Activated CD4-positive, alpha-beta T cell treated with anti-CD3 and anti-CD28 coated beads for 36 hours (primary cell): ENCODE data around the gene MYO1B. TPM values are rescaled to one million over a fixed set of nuclear protein-coding genes. Genes with fewer than 3 reads are reported as not detected.

ENCODE experiments used
- ATAC-seq: fragments of 200-7000 bp; cut with Tn5 transposase; one replicate; pipeline ENCODE4 v1.10.0; 2021; ENCODE audit warnings: mild to moderate bottlenecking, moderate library complexity
- CTCF ChIA-PET: fragments of 350-600 bp; sonication (Branson Sonifier 250); formaldehyde crosslinking; loops from one replicate; lab custom pipeline; 2021; ENCODE audit warnings: antibody characterized with exemption; lab: Charles Lee
- POLR2A ChIA-PET: fragments of 350-600 bp; sonication (Branson Sonifier 250); formaldehyde crosslinking; loops from one replicate; lab custom pipeline; 2021; ENCODE audit warnings: antibody characterized with exemption, inconsistent platforms; lab: Charles Lee
- DNase-seq: peaks from one replicate; pipeline ENCODE4 v3.0.0-alpha.2; 2020
- H3K27ac Mint-ChIP-seq: one replicate; pipeline ENCODE4 v1.8.0; 2021; ENCODE audit warnings: mixed read lengths
- H3K27me3 Mint-ChIP-seq: one replicate; pipeline ENCODE4 v1.8.0; 2021; ENCODE audit warnings: mixed read lengths
- H3K36me3 Mint-ChIP-seq: one replicate; pipeline ENCODE4 v1.8.0; 2021; ENCODE audit warnings: low read depth, mixed read lengths
- H3K4me1 Mint-ChIP-seq: one replicate; pipeline ENCODE4 v1.8.0; 2021; ENCODE audit warnings: mixed read lengths
- H3K4me3 Mint-ChIP-seq: one replicate; pipeline ENCODE4 v1.8.0; 2021; ENCODE audit warnings: mild to moderate bottlenecking, moderate library complexity, mixed read lengths
- H3K9me3 Mint-ChIP-seq: one replicate; pipeline ENCODE4 v1.8.0; 2021; ENCODE audit warnings: low read depth, mixed read lengths
- intact Hi-C, 2 experiments: fragments of 100-400 bp; cut with DNase I in 1 of 2; cut with micrococcal nuclease in 1 of 2; formaldehyde crosslinking; loops; one replicate each; pipeline versions ENCODE4 v1.14.2 to v1.15.1; 2022 to 2024; cut with DNase I, micrococcal nuclease
- total RNA-seq, 2 experiments: library from RNA; stranded (reverse); gene quantifications; one replicate each; pipeline ENCODE4 v1.2.3, GENCODE V29; 2021

Gene MYO1B
- total RNA-seq, 2 experiments from 2014 or later, result 29.7 to 36.7 TPM

DNA sequence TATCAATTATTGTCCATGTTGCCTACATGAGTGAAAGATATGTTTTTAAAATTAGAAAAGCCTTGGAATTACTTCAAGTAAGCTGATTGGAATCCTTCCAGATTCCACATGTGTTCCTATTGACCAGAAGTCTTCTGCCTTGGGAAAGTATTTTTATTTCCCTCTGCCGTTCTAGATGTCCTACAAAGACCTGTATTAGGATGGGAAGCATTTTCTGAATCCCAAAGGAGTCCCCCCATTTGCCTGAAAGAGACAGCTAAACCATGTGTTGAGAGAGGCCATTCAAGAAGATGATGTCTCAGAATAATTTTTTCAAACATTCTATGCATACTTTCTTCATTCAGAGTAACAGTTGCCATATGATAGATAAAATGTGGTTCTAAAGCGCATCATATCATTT, 19.0 kb upstream of the MYO1B start:
- Mint-ChIP-seq H3K27ac (no peak overlapping the region), H3K4me1 (no peaks in the 10 kb centered on the region), H3K9me3 (no peaks in the 10 kb centered on the region), H3K4me3 (no peak overlapping the region), H3K36me3 (no peaks in the 10 kb centered on the region), H3K27me3 (no peaks in the 10 kb centered on the region)
- CTCF ChIA-PET, result no interaction called here
- no peak for ATAC-seq
- no peak for DNase-seq
- intact Hi-C loops, result no loop called here
- POLR2A ChIA-PET, result no interaction called here

DNA sequence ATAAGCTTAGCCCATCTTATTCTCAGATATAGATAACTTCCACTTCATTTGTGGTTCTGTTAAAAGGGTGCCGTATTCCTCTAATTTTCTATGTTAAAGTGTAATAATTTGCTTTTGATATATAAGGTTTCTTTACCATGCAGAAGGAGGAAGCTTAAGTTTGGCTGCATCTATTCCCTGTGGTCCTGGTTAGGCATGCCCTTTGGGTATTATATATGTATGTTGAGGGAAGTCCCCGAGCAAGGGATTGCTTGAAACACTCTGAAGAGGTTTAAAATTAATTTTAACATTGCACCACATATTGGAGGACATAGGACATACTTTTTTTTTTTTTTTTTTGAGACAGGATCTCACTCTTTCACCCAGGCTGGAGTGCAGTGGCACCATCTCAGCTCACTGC, 16.9 kb upstream of the MYO1B start:
- Mint-ChIP-seq H3K4me1 (no peaks in the 10 kb centered on the region), H3K27me3 (no peaks in the 10 kb centered on the region), H3K9me3 (no peaks in the 10 kb centered on the region), H3K36me3 (no peaks in the 10 kb centered on the region), H3K4me3 (no peak overlapping the region), H3K27ac (no peak overlapping the region)
- intact Hi-C loops, result no loop called here
- ChIA-PET POLR2A (no interaction called here), CTCF (no interaction called here)
- DNase-seq (no peak), ATAC-seq (no peak)

DNA sequence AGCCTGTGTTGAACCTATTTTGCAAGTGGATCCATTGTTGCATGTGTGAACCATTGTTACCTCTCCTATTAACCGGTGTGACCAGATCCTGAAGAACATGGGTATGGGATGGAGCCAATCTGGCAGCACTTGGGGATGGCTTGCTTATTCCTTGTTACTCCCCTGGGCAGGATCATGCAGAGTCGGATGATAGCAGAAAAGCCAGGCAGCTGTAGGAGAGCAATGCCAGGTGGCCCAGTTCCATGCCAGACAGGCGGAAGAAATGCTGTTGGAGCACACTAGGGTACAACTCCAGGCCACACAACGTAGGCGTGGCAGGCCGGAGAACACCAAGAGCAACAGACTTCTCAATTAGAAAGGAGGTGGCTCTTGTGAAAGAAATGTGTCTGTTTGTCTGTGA, 16.3 kb upstream of the MYO1B start:
- intact Hi-C loops, result no loop called here
- Mint-ChIP-seq H3K27ac (no peak overlapping the region), H3K27me3 (no peaks in the 10 kb centered on the region), H3K4me3 (no peak overlapping the region), H3K36me3 (no peaks in the 10 kb centered on the region), H3K4me1 (no peaks in the 10 kb centered on the region), H3K9me3 (no peaks in the 10 kb centered on the region)
- ChIA-PET CTCF (interaction anchor here (0.8 kb wide), 1 partner anchor 11 kb away, joined by 3 read pairs; no protein-coding TSS in a partner anchor), POLR2A (no interaction called here)
- no peak for ATAC-seq
- no peak for DNase-seq

DNA sequence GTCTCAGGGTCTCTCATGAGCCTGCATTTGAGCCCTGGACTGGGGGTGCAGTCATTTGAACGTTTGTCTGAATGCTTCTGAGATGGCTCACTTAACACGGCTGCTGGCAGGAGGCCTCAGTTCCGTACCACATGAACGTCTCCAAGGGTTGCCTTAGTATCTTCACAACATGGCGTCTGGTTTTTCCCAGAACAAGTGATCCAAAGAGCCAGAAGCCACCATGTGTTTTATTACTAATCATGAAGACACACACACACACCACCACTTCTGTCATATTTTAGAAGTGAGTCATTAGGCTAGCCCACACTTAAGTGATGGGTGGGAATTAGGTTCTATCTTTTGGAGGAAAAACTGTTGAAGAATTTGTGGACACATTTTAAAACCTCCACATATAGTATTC, 15.0 kb upstream of the MYO1B start:
- no peak for DNase-seq
- H3K36me3 Mint-ChIP-seq, result no peaks in the 10 kb centered on the region
- H3K27me3 Mint-ChIP-seq, result no peaks in the 10 kb centered on the region
- H3K4me3 Mint-ChIP-seq, result no peak overlapping the region
- H3K4me1 Mint-ChIP-seq, result no peaks in the 10 kb centered on the region
- ChIA-PET POLR2A (no interaction called here), CTCF (no interaction called here)
- no peak for ATAC-seq
- no peak overlapping the region for H3K27ac Mint-ChIP-seq
- intact Hi-C loops, result no loop called here
- no peaks in the 10 kb centered on the region for H3K9me3 Mint-ChIP-seq

DNA sequence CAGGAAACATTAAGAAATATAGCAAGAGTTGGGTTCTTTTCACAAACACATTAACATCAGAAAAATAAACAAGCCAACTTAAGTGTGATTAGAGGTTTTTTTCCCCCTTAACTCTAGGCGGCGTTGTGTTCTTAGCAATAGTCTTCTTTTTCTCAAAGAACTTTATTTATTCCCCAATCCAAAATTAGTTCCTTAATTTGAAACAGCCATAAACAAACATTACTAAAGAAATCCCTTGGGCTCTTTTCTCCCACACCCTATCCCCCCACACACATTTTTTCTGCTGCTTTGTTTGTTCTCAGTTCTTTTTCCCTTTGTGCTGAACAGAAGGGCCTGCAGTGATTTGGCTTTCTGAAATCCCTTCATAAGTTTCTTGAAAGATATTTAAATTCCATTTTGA, 13.2 kb upstream of the MYO1B start:
- POLR2A ChIA-PET, result interaction anchor here (0.5 kb wide), 1 partner anchor 611 kb away, joined by 3 read pairs; no protein-coding TSS in a partner anchor
- H3K27ac Mint-ChIP-seq, result no peak overlapping the region
- H3K9me3 Mint-ChIP-seq, result no peaks in the 10 kb centered on the region
- DNase-seq (no peak), ATAC-seq (no peak)
- H3K27me3 Mint-ChIP-seq, result no peaks in the 10 kb centered on the region
- CTCF ChIA-PET, result no interaction called here
- no peak overlapping the region for H3K4me3 Mint-ChIP-seq
- no peaks in the 10 kb centered on the region for H3K36me3 Mint-ChIP-seq
- intact Hi-C loops, result no loop called here
- no peaks in the 10 kb centered on the region for H3K4me1 Mint-ChIP-seq

DNA sequence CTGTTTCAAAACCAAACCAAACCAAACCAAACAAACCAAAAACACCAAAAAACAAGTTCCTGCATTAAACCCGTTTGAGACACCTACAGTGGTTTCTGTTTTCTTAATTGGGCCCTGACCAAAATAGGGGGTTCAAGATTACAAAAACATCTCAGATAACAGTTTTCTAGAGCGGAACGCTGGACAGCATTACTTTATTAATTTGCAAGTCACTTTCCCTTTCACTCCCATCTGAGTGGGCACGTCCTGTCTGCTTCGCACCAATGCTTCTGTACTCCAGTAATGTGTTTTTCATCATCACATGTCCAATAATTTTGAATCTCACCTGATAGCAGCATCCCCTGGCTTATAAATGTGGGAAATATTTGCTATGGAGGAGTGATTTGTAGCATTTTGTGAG, 11.7 kb upstream of the MYO1B start:
- ATAC-seq, result no peak
- no peaks in the 10 kb centered on the region for H3K9me3 Mint-ChIP-seq
- no peak overlapping the region for H3K27ac Mint-ChIP-seq
- H3K4me1 Mint-ChIP-seq, result no peaks in the 10 kb centered on the region
- intact Hi-C loops, result no loop called here
- ChIA-PET POLR2A (no interaction called here), CTCF (no interaction called here)
- DNase-seq, result no peak
- H3K36me3 Mint-ChIP-seq, result no peaks in the 10 kb centered on the region
- H3K4me3 Mint-ChIP-seq, result no peak overlapping the region
- H3K27me3 Mint-ChIP-seq, result no peaks in the 10 kb centered on the region

DNA sequence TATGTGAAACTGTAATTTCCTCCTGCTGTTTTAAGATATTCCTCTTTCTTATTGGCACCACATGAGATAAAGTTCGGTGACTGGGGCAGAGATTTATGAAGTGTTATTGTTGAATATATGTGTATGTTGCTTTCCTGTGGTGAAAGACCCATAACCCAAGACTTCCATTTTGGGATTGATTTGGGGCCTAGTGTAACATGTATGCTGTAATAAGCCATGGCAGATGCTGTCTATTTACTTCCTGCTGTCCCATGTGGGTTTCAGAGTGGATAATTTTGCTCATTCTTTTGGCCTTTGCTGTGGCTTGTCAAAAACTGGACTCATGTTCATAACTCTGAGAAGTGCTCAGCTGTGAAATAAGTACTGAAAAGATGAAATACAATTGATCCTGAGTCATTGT, 10.8 kb upstream of the MYO1B start:
- Mint-ChIP-seq H3K27me3 (no peaks in the 10 kb centered on the region), H3K9me3 (no peaks in the 10 kb centered on the region), H3K27ac (no peak overlapping the region), H3K36me3 (no peaks in the 10 kb centered on the region), H3K4me1 (no peaks in the 10 kb centered on the region), H3K4me3 (no peak overlapping the region)
- DNase-seq, result no peak
- POLR2A ChIA-PET, result no interaction called here
- CTCF ChIA-PET, result no interaction called here
- ATAC-seq, result no peak
- intact Hi-C loops, result no loop called here

DNA sequence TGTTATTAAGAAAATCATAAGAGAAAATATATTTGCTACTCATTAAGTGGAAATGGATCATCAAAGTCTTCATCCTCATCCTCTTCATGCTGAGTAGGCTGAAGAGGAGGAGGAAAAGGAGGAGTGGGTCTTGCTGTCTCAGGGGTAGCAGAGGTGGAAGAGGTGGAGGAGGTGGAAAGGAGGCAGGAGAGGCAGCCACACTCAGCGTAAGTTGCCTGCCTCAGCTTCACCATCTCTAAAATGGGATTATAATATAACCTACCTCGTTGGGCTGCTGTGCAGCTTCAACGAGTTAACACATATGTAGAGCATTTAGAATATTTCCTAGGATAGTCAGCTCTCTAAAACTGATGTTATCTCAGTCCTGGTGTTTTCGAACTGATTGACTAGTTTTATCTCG, 4.3 kb upstream of the MYO1B start:
- H3K36me3 Mint-ChIP-seq, result no peaks in the 10 kb centered on the region
- peaks cover 5% of the 10 kb centered on the region for H3K9me3 Mint-ChIP-seq
- intact Hi-C loops, result no loop called here
- no peaks in the 10 kb centered on the region for H3K4me1 Mint-ChIP-seq
- CTCF ChIA-PET, result interaction anchor here (1.5 to 1.6 kb wide), 2 partner anchors 85 to 189 kb away, joined by 6 read pairs; no protein-coding TSS in a partner anchor
- H3K27ac Mint-ChIP-seq, result no peak overlapping the region
- peaks cover 9% of the 10 kb centered on the region for H3K27me3 Mint-ChIP-seq
- POLR2A ChIA-PET, result no interaction called here
- ATAC-seq, result no peak
- H3K4me3 Mint-ChIP-seq, result no peak overlapping the region
- DNase-seq, result no peak

DNA sequence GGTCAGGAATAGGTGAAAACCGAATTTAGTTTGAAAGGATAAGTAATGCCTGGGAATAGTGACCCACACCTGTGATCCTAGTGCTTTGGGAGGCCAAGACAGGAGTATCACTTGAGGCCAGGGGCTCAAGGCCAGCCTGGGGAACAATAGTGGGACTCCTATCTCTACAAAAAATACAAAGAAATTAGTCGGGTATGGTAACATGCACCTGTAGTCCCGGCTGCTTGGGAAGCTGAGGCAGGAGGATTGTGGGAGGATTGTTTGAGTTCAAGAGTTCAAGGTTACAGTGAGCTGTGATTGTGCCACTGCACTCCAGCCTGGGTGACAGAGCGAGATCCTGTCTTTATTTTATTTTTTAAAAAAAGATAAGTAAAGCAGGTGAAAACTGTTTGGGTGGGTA, 3.8 kb upstream of the MYO1B start:
- H3K27ac Mint-ChIP-seq, result no peak overlapping the region
- H3K36me3 Mint-ChIP-seq, result no peaks in the 10 kb centered on the region
- ChIA-PET POLR2A (no interaction called here), CTCF (no interaction called here)
- no peak for DNase-seq
- no peak for ATAC-seq
- peaks cover 5% of the 10 kb centered on the region for H3K9me3 Mint-ChIP-seq
- no peak overlapping the region for H3K4me3 Mint-ChIP-seq
- H3K27me3 Mint-ChIP-seq, result peaks cover 11% of the 10 kb centered on the region
- H3K4me1 Mint-ChIP-seq, result peaks cover 5% of the 10 kb centered on the region
- intact Hi-C loops, result no loop called here

DNA sequence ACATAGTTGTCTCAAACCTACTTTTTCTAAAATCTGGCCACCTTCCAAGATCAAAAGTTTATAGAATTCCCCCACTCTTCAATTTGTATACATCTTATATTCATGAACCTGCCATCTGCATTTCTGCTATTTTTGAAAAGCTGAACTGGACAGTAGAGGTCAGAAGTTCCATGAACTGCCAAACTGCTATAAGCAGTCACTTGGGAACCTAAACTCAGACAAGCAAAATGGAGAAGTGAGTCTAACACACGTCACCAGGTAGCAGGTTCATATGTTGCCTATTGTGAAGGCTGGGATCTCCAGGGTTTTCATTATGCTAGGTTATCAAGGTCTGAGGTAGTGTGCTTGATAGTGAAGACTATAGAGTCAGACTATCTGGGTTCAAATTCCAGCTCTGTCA, 2.0 kb upstream of the MYO1B start:
- Mint-ChIP-seq H3K27ac (no peak overlapping the region), H3K9me3 (peaks cover 5% of the 10 kb centered on the region), H3K36me3 (no peaks in the 10 kb centered on the region), H3K4me1 (peaks cover 20% of the 10 kb centered on the region), H3K4me3 (no peak overlapping the region), H3K27me3 (peaks cover 20% of the 10 kb centered on the region)
- ATAC-seq (no peak), DNase-seq (no peak)
- ChIA-PET CTCF (interaction anchor here (0.7 to 1.5 kb wide), 3 partner anchors 76 to 126 kb away, joined by 3 to 4 read pairs (median 4); no protein-coding TSS in a partner anchor), POLR2A (no interaction called here)
- intact Hi-C loops, result no loop called here

DNA sequence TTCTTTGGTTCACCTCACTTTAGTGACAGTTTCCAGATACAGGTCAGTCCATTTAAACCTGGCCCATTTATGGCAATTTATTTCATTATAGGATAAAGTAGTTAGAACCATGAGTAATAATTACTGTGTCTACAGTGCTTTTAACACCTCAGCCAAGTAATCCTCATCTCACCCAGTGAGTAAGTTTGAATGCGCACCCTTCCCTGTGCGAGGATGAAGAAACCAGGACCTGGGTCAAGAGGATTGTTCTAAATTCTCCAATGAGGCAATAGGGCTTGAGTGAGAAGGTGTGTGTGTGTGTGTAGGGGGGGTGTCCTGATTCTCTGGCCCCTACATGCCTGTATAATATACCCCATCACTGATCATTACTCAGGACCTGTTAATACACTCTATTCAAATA, 854 bp upstream of the MYO1B start:
- peaks cover 5% of the 10 kb centered on the region for H3K9me3 Mint-ChIP-seq
- no peaks in the 10 kb centered on the region for H3K36me3 Mint-ChIP-seq
- H3K27ac Mint-ChIP-seq, result no peak overlapping the region
- ChIA-PET CTCF (no interaction called here), POLR2A (no interaction called here)
- H3K4me1 Mint-ChIP-seq, result peaks cover 20% of the 10 kb centered on the region
- no peak for DNase-seq
- peak overlapping the region; percentile 59 for H3K4me3 Mint-ChIP-seq
- no peak for ATAC-seq
- H3K27me3 Mint-ChIP-seq, result peaks cover 20% of the 10 kb centered on the region
- intact Hi-C loops, result loop anchor here in 1 of 2 experiments (2.0 kb wide), 1 partner anchor 76 kb away; no protein-coding TSS in a partner anchor

DNA sequence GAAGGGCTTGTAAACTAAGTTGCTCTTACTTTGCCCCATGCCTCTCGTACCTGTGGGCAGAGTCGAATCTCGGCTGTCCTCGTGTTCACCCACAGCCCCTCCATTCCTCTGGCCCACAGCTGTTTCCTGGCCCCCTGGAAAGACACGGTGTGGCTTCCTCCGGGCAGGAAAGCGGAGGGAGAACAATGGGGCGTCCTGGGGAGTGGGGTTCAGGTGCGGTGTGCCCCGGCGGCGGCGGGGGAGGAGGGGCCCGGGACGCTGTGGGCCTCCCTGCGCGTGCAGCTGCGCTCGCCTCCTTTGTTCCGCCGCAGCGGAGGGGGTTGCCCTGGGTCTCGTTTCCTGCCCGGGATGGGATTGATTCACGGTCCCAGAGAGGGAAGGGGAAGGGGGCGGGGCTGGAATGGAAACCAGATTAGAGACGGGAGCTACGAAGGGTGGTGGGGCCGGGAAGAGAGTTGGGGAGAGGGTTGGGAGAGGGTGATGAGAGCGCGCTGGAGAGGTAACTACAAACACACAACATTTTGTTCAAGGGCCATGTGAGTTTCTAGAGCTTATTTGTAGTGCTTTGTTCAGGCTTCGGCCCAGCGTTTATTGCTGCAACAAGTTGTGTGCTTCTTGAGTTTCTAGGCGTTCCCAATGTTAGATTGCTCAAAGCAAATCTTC, 796 bp downstream of the MYO1B start:
- Mint-ChIP-seq H3K9me3 (peaks cover 5% of the 10 kb centered on the region), H3K27me3 (peaks cover 20% of the 10 kb centered on the region), H3K4me1 (peaks cover 20% of the 10 kb centered on the region), H3K36me3 (no peaks in the 10 kb centered on the region), H3K4me3 (peak overlapping the region; percentile 79), H3K27ac (peak overlapping the region; percentile 80)
- POLR2A ChIA-PET, result no interaction called here
- ATAC-seq (peak; percentile 52), DNase-seq (peak; percentile 65)
- intact Hi-C loops, result loop anchor here (1.0 to 5.0 kb wide), 4 partner anchors 74 to 275 kb away; no protein-coding TSS in a partner anchor
- CTCF ChIA-PET, result interaction anchor here (1.5 to 2.3 kb wide), 2 partner anchors 80 to 276 kb away, joined by 6 read pairs; no protein-coding TSS in a partner anchor
